GM12892 (cell line): Measurements from ENCODE around the gene KLHL2.

Experiments used
- POLR2A ChIP-seq: IDR thresholded peaks from 2 replicates; pipeline ENCODE4 v1.6.1; 2011; ENCODE audit warnings: low read depth, low read length, control low read depth
- POLR2AphosphoS5 ChIP-seq: IDR thresholded peaks from 2 replicates; pipeline ENCODE4 v1.6.1; 2011; ENCODE audit warnings: low read depth, low read length, control low read depth

GRCh38 chr4:165209796-165210195 lies 2.4 kb downstream of the KLHL2 start:
- no peak for TF ChIP-seq POLR2AphosphoS5
- TF ChIP-seq POLR2A, result no peak
